H1 (cell line): Measurements from ENCODE around the gene TPRG1L. TPM values are rescaled to one million over a fixed set of nuclear protein-coding genes. Genes with fewer than 3 reads are reported as not detected.

Experiments
- CTCF ChIA-PET: fragments of 300-600 bp; sonication (Branson Sonifier 250); formaldehyde crosslinking; loops from one replicate; lab custom pipeline; 2021; ENCODE audit not compliant: partially characterized antibody; lab: Charles Lee
- POLR2A ChIA-PET: fragments of 300-600 bp; sonication (Branson Sonifier 250); formaldehyde crosslinking; loops from one replicate; lab custom pipeline; 2021; ENCODE audit warnings: inconsistent platforms; ENCODE audit not compliant: partially characterized antibody; lab: Charles Lee
- DNase-seq, 2 experiments: peaks; one replicate each; pipeline versions ENCODE4 v3.0.0 to v3.0.0-alpha.2; 2010 to 2022; ENCODE audit warnings: low spot score in 2 of 2, low read depth in 1 of 2, mixed read lengths in 1 of 2
- FAIRE-seq: peaks from 2 replicates; lab custom pipeline; 2011; peaks lifted over from hg19 to GRCh38; lab: Jason Lieb, UNC
- H2AFZ ChIP-seq: 2 replicates; pipeline ENCODE4 v1.8.1; 2012; ENCODE audit warnings: low read length, inconsistent platforms
- H2AK5ac ChIP-seq: 2 replicates; pipeline ENCODE4 v1.6.1; 2013; ENCODE audit warnings: low read depth, low read length
- H2BK120ac ChIP-seq: replicated peaks from 2 replicates; pipeline ENCODE3; 2013; ENCODE audit warnings: low read depth, low read length, inconsistent platforms
- H2BK12ac ChIP-seq: 2 replicates; pipeline ENCODE4 v1.6.1; 2013; ENCODE audit warnings: low read depth, low read length
- H2BK15ac ChIP-seq: 2 replicates; pipeline ENCODE4 v1.6.1; 2013; ENCODE audit warnings: low read length
- H2BK20ac ChIP-seq: 2 replicates; pipeline ENCODE4 v1.6.1; 2013; ENCODE audit warnings: low read length
- H2BK5ac ChIP-seq: 2 replicates; pipeline ENCODE4 v1.6.1; 2013; ENCODE audit warnings: low read depth, low read length
- H3K14ac ChIP-seq: 2 replicates; pipeline ENCODE4 v1.6.1; 2013; ENCODE audit warnings: inconsistent platforms; ENCODE audit not compliant: insufficient read length
- H3K18ac ChIP-seq: 2 replicates; pipeline ENCODE4 v1.6.1; 2013; ENCODE audit warnings: low read length; ENCODE audit errors: extremely low read depth
- H3K23ac ChIP-seq: 2 replicates; pipeline ENCODE4 v1.6.1; 2013; ENCODE audit warnings: inconsistent platforms; ENCODE audit not compliant: insufficient read length
- H3K23me2 ChIP-seq: 2 replicates; pipeline ENCODE4 v1.6.1; 2013; ENCODE audit warnings: low read depth, low read length
- H3K27ac ChIP-seq: 2 replicates; pipeline ENCODE4 v1.6.1; 2011; ENCODE audit warnings: low read depth, low read length, inconsistent platforms
- H3K27me3 ChIP-seq, 4 experiments: replicated peaks in 1 of 4; 1 replicate in 1 of 4; 2 replicates in 3 of 4; pipeline versions ENCODE4 v1.6.1 to v1.8.1; 2011 to 2013; ENCODE audit warnings: low read length in 3 of 4, mild to moderate bottlenecking in 3 of 4, inconsistent platforms in 2 of 4, mixed read lengths in 2 of 4, moderate library complexity in 1 of 4; ENCODE audit not compliant: control insufficient read depth in 3 of 4, insufficient read depth in 3 of 4; ENCODE audit errors: extremely low read depth in 1 of 4
- H3K36me3 ChIP-seq, 4 experiments: 2 replicates each; pipeline versions ENCODE4 v1.6.1 to v1.8.1; 2011 to 2013; ENCODE audit warnings: mild to moderate bottlenecking in 4 of 4, low read length in 3 of 4, moderate library complexity in 2 of 4, control low read depth in 1 of 4, inconsistent platforms in 1 of 4; ENCODE audit not compliant: insufficient read depth in 4 of 4, control insufficient read depth in 2 of 4
- H3K4ac ChIP-seq: replicated peaks from 2 replicates; pipeline ENCODE3; 2013; ENCODE audit warnings: low read length, low read depth, mixed read lengths, inconsistent platforms; ENCODE audit not compliant: insufficient read length
- H3K4me1 ChIP-seq, 4 experiments: replicated peaks in 1 of 4; 1 replicate in 1 of 4; 2 replicates in 3 of 4; pipeline versions ENCODE4 v1.6.1 to v1.8.1; 2011 to 2013; ENCODE audit warnings: low read length in 3 of 4, inconsistent platforms in 2 of 4, mixed read lengths in 1 of 4; ENCODE audit not compliant: insufficient read depth in 4 of 4, control insufficient read depth in 3 of 4
- H3K4me2 ChIP-seq, 2 experiments: 2 replicates each; pipeline versions ENCODE4 v1.6.1 to v1.8.1; 2011 to 2013; ENCODE audit warnings: low read depth in 2 of 2, low read length in 2 of 2, control low read depth in 1 of 2, inconsistent platforms in 1 of 2, mild to moderate bottlenecking in 1 of 2; ENCODE audit not compliant: insufficient read depth in 1 of 2
- H3K4me3 ChIP-seq, 4 experiments: fragments of 200-600, 300-600 bp in 1 of 4; sonication (generic), shearing (Covaris generic), sonication (Bioruptor Twin) in 1 of 4; 2 replicates each; pipeline versions ENCODE4 v1.5.1 to v1.8.1; 2011 to 2016; ENCODE audit warnings: low read length in 4 of 4, low read depth in 3 of 4, control low read depth in 2 of 4, inconsistent platforms in 2 of 4, mild to moderate bottlenecking in 2 of 4, mixed read lengths in 1 of 4, moderate library complexity in 1 of 4; ENCODE audit not compliant: insufficient read depth in 2 of 4; ENCODE audit errors: extremely low read depth in 1 of 4
- H3K56ac ChIP-seq: replicated peaks from 2 replicates; pipeline ENCODE3; 2013; ENCODE audit warnings: low read depth, mild to moderate bottlenecking, mixed read lengths, low read length, inconsistent platforms; ENCODE audit not compliant: insufficient read length
- H3K79me1 ChIP-seq: 2 replicates; pipeline ENCODE4 v1.6.1; 2013; ENCODE audit warnings: low read depth, low read length, control low read depth
- H3K79me2 ChIP-seq, 2 experiments: 2 replicates each; pipeline versions ENCODE4 v1.6.1 to v1.8.1; 2012 to 2013; ENCODE audit warnings: low read length in 2 of 2, mild to moderate bottlenecking in 2 of 2, inconsistent platforms in 1 of 2; ENCODE audit not compliant: insufficient read depth in 2 of 2, control insufficient read depth in 1 of 2
- H3K9ac ChIP-seq, 4 experiments: replicated peaks in 1 of 4; 1 replicate in 1 of 4; 2 replicates in 3 of 4; pipeline versions ENCODE4 v1.6.1 to v1.8.1; 2011 to 2013; ENCODE audit warnings: low read depth in 3 of 4, low read length in 3 of 4, control low read depth in 2 of 4, mild to moderate bottlenecking in 2 of 4, moderate library complexity in 2 of 4, inconsistent platforms in 1 of 4; ENCODE audit errors: extremely low read depth in 1 of 4
- H3K9me3 ChIP-seq, 2 experiments: 2 replicates each; pipeline versions ENCODE4 v1.6.1 to v1.8.1; 2012 to 2013; ENCODE audit warnings: mild to moderate bottlenecking in 2 of 2, moderate library complexity in 2 of 2, control low read depth in 1 of 2, inconsistent platforms in 1 of 2, low read depth in 1 of 2, low read length in 1 of 2, mixed read lengths in 1 of 2; ENCODE audit not compliant: insufficient read depth in 2 of 2
- H4K20me1 ChIP-seq, 2 experiments: replicated peaks in 1 of 2; 2 replicates each; pipeline versions ENCODE3 to v1.8.1; 2011 to 2013; ENCODE audit warnings: inconsistent platforms in 2 of 2, low read length in 2 of 2, mild to moderate bottlenecking in 1 of 2; ENCODE audit not compliant: insufficient read depth in 2 of 2, control insufficient read depth in 1 of 2
- H4K5ac ChIP-seq: 2 replicates; pipeline ENCODE4 v1.6.1; 2013; ENCODE audit warnings: low read length, low read depth, mixed read lengths, inconsistent platforms; ENCODE audit not compliant: insufficient read length
- H4K8ac ChIP-seq: 2 replicates; pipeline ENCODE4 v1.8.0; 2013; ENCODE audit warnings: mild to moderate bottlenecking, moderate library complexity, low read length, inconsistent platforms; ENCODE audit not compliant: insufficient read depth; ENCODE audit errors: extremely low read depth
- H4K91ac ChIP-seq: replicated peaks from 2 replicates; pipeline ENCODE3; 2013; ENCODE audit warnings: low read length, mixed read lengths, inconsistent platforms; ENCODE audit not compliant: insufficient read length
- BACH1 ChIP-seq: IDR thresholded peaks from 2 replicates; pipeline ENCODE4 v1.6.1; 2012; ENCODE audit warnings: low read length, improper control_type of control experiment
- BCL11A ChIP-seq, 2 experiments: IDR thresholded peaks; one replicate each; pipeline ENCODE4 v1.6.1; 2011; ENCODE audit warnings: low read depth in 2 of 2, low read length in 2 of 2, mild to moderate bottlenecking in 2 of 2
- CBX5 ChIP-seq: fragments of 300-800, 300-1000 bp; sonication (generic); IDR thresholded peaks from 2 replicates; pipeline ENCODE4 v1.7.1; 2016; ENCODE audit warnings: antibody characterized with exemption, low read length, low read depth
- CEBPB ChIP-seq: IDR thresholded peaks from 2 replicates; pipeline ENCODE4 v1.6.1; 2012; ENCODE audit warnings: low read depth, low read length
- CHD1 ChIP-seq: IDR thresholded peaks from 2 replicates; pipeline ENCODE4 v1.6.1; 2012; ENCODE audit warnings: low read depth, low read length, improper control_type of control experiment
- CHD2 ChIP-seq: IDR thresholded peaks from 2 replicates; pipeline ENCODE4 v1.6.1; 2012; ENCODE audit warnings: low read length, improper control_type of control experiment
- PHF8 ChIP-seq: fragments of 200-600 bp; sonication (generic); conservative IDR thresholded peaks from 2 replicates; pipeline ENCODE4 v1.7.1; 2012; ENCODE audit warnings: low read depth, mild to moderate bottlenecking, inconsistent platforms, low read length, moderate library complexity
- POLR2AphosphoS5 ChIP-seq: IDR thresholded peaks from 2 replicates; pipeline ENCODE4 v1.6.1; 2011; ENCODE audit warnings: low read depth, low read length
- SAP30 ChIP-seq: fragments of 300-600 bp; sonication (generic); IDR thresholded peaks from 2 replicates; pipeline ENCODE4 v1.7.1; 2012; ENCODE audit warnings: low read length, moderate library complexity, mild to moderate bottlenecking, inconsistent platforms; ENCODE audit not compliant: insufficient read depth, insufficient replicate concordance
- SP4 ChIP-seq: IDR thresholded peaks from 2 replicates; pipeline ENCODE4 v1.6.1; 2012; ENCODE audit warnings: low read length, inconsistent platforms
- ZNF274 ChIP-seq: IDR thresholded peaks from 2 replicates; pipeline ENCODE4 v1.7.0; 2012; ENCODE audit warnings: low read length, borderline replicate concordance; ENCODE audit errors: extremely low read depth
- WGBS, 2 experiments: shearing (Covaris generic) in 1 of 2; methylation state at CpG; one replicate each; pipeline versions ENCODE4 v1.1.6 to v1.1.7; 2013 to 2015; ENCODE audit warnings: low lambda C conversion rate in 2 of 2, mixed read lengths in 2 of 2, inconsistent platforms in 1 of 2, low coverage in 1 of 2, missing lambda C conversion rate in 1 of 2; ENCODE audit not compliant: insufficient replicate concordance in 2 of 2, insufficient coverage in 1 of 2, insufficient read length in 1 of 2; ENCODE audit errors: extremely low coverage in 1 of 2, missing lambda C conversion rate in 1 of 2; 5-methylcytosine and 5-hydroxymethylcytosine counted together
- polyA plus RNA-seq, 7 experiments: library from polyadenylated mRNA; depleted of rRNA in 3 of 7; stranded (reverse) in 5 of 7; unstranded in 2 of 7; fragments of >200 nt in 5 of 7; fragments of 200-250 nt in 2 of 7; gene quantifications; 1 replicate in 5 of 7; 2 replicates in 1 of 7; 4 replicates in 1 of 7; pipeline versions ENCODE4 v1.2.1 to v1.2.3, GENCODE V29; 2011 to 2013; ENCODE audit warnings: missing spikeins in 2 of 7, mixed read lengths in 2 of 7
- total RNA-seq: library from RNA; stranded (reverse); fragmentation: NEBNext Ultra II Directional; extraction: Animal tissue kit (Norgen Biotek cat#: 25700); gene quantifications from 2 replicates; pipeline ENCODE4 v1.2.1, GENCODE V29; 2021

Gene TPRG1L
- total and polyA plus RNA-seq, 2 of the 8 experiments (the other 6 are each of a cell fraction or from before 2014, with no cell fraction given): 21.7 to 22.3 TPM

- H4K91ac ChIP-seq: peak overlapping the region; percentile 85
- no peak overlapping the region for H2AFZ ChIP-seq
- H3K27ac ChIP-seq: no peak overlapping the region
- no peak overlapping the region for H3K14ac ChIP-seq
- H3K36me3 ChIP-seq: no peaks in the 10 kb centered on the region
- no peak for DNase-seq
- ChIA-PET POLR2A (interaction anchor here (0.6 to 2.0 kb wide), 2 partner anchors 8 to 52 kb away, joined by 3 to 8 read pairs; no protein-coding TSS in a partner anchor), CTCF (interaction anchor here (0.7 to 5.6 kb wide), 7 partner anchors 8 to 125 kb away, joined by 3 to 35 read pairs (median 11); no protein-coding TSS in a partner anchor)
- 0 out of 2 replicates have a peak, but pooled peaks cover 2% of the 10 kb centered on the region for H3K79me1 ChIP-seq
- no peak overlapping the region for H3K4me3 ChIP-seq
- TF ChIP-seq CBX5 (no peak), BACH1 (no peak), SP4 (no peak), ZNF274 (no peak), CEBPB (no peak), CHD2 (no peak), SAP30 (no peak), POLR2AphosphoS5 (no peak), BCL11A (IDR thresholded peaks at IDR 0.05; ENCODE audit: low read depth in 2 of 2, low read length in 2 of 2) (no peak), PHF8 (no peak), CHD1 (no peak)
- no peak overlapping the region for H3K4ac ChIP-seq
- no peaks in the 10 kb centered on the region for H3K23me2 ChIP-seq
- H3K9ac ChIP-seq: no peak overlapping the region
- no peaks in the 10 kb centered on the region; a peak in 1 of 4 replicates for H3K79me2 ChIP-seq
- WGBS, 2 experiments: 85% methylated on average over 14 of the region's 16 CpGs; no CpG with 5 or more reads in 1 of the 2 experiments
- no peak overlapping the region; the same call in 1 of the 2 replicates for H4K8ac ChIP-seq
- H2BK5ac ChIP-seq: peak overlapping the region; percentile 60; the same call in 1 of the 2 replicates
- no peaks in the 10 kb centered on the region for H3K27me3 ChIP-seq
- H3K4me1 ChIP-seq: peaks cover 0 to 22% (median 18%) of the 10 kb centered on the region in 4 experiments; a peak in 6 of 7 replicates
- H4K20me1 ChIP-seq: no peaks in the 10 kb centered on the region
- no peaks in the 10 kb centered on the region; a peak in 1 of 4 replicates for H3K9me3 ChIP-seq
- H3K18ac ChIP-seq: no peak overlapping the region
- H4K5ac ChIP-seq: peak overlapping the region; percentile 32
- no peak overlapping the region for H2BK120ac ChIP-seq
- H2AK5ac ChIP-seq: no peak overlapping the region
- H2BK20ac ChIP-seq: no peak overlapping the region
- no peak overlapping the region for H3K4me2 ChIP-seq
- peak overlapping the region; percentile 50; the same call in 1 of the 2 replicates for H2BK12ac ChIP-seq
- no peak overlapping the region for H3K23ac ChIP-seq
- peak overlapping the region; percentile 88 for H2BK15ac ChIP-seq
- no peak for FAIRE-seq
- no peak overlapping the region for H3K56ac ChIP-seq
Observed at GRCh38 chr1:3599286-3599811, 25.5 kb upstream of the TPRG1L start.
